Hematopoietic multipotent progenitor cell (in vitro differentiated cells): ENCODE data around the gene KCNG3. TPM values are rescaled to one million over a fixed set of nuclear protein-coding genes. Genes with fewer than 3 reads are reported as not detected.

Experiments used
- DNase-seq, 3 donors: peaks; one replicate each; pipeline ENCODE4 v3.0.0-alpha.2; 2011 to 2015; ENCODE audit warnings: low read depth in 2 of 3, low spot score in 2 of 3
- total RNA-seq: library from RNA; depleted of rRNA; stranded (reverse); fragments of >200 nt; gene quantifications from one replicate; pipeline ENCODE4 v1.2.3, GENCODE V29; 2012

Gene KCNG3
- total RNA-seq, 1 donor = under 0.01 TPM

- DNase-seq = no peak
Observed at GRCh38 chr2:42488297-42488696, 5.5 kb downstream of the KCNG3 start.

GRCh38 chr2:42486145-42486906 lies 7.5 kb downstream of the KCNG3 start:
- DNase-seq = no peak

GRCh38 chr2:42480402-42480801 lies 13.4 kb downstream of the KCNG3 start:
- DNase-seq = no peak

GRCh38 chr2:42474765-42475454 lies 18.9 kb downstream of the KCNG3 start:
- no peak for DNase-seq

- DNase-seq = no peak
Observed at GRCh38 chr2:42470706-42471105, 23.1 kb downstream of the KCNG3 start.

GRCh38 chr2:42464631-42465030 lies 29.2 kb downstream of the KCNG3 start:
- no peak for DNase-seq

GRCh38 chr2:42463570-42463969 lies 30.2 kb downstream of the KCNG3 start:
- no peak for DNase-seq

GRCh38 chr2:42459296-42459695 lies 34.5 kb downstream of the KCNG3 start:
- DNase-seq = no peak

GRCh38 chr2:42458396-42458795 lies 35.4 kb downstream of the KCNG3 start:
- no peak for DNase-seq

- DNase-seq = no peak
Observed at GRCh38 chr2:42457011-42457410, 36.8 kb downstream of the KCNG3 start.

- DNase-seq = no peak
Observed at GRCh38 chr2:42456126-42456839, 37.5 kb downstream of the KCNG3 start.

GRCh38 chr2:42452545-42452944 lies 41.2 kb downstream of the KCNG3 start:
- no peak for DNase-seq

GRCh38 chr2:42450136-42450535 lies 43.6 kb downstream of the KCNG3 start:
- DNase-seq = no peak

- no peak for DNase-seq
Observed at GRCh38 chr2:42449163-42450087, 44.4 kb downstream of the KCNG3 start.

- DNase-seq = no peak
Observed at GRCh38 chr2:42448163-42448562, 45.6 kb downstream of the KCNG3 start.

GRCh38 chr2:42446503-42447271 lies 47.1 kb downstream of the KCNG3 start:
- DNase-seq = no peak

GRCh38 chr2:42443718-42444399 lies 49.9 kb downstream of the KCNG3 start:
- DNase-seq = no peak

- no peak for DNase-seq
Observed at GRCh38 chr2:42442774-42443173, 51.0 kb downstream of the KCNG3 start.

- DNase-seq = no peak
Observed at GRCh38 chr2:42438685-42439084, 55.1 kb downstream of the KCNG3 start.
